NOMO-1 treated with DMSO at 0.1 percent for 48 hours (cell line): ENCODE measurements around the gene TMEM121.
"Not testable (repeated sequence)": the region's sequence is repeated elsewhere in the genome, so short reads cannot be mapped to it uniquely, and the experiment has no call there.

ENCODE experiments used
- DNase-seq: peaks from one replicate; lab custom pipeline; 2025; ENCODE audit not compliant: unreplicated experiment; lab: John Stamatoyannopoulos, UW

Gene TMEM121

GRCh38 chr14:105541218-105541875, 15.0 kb downstream of the TMEM121 start:
- DNase-seq: no peak

GRCh38 chr14:105545676-105546075, 19.3 kb downstream of the TMEM121 start:
- not testable (repeated sequence) for DNase-seq

GRCh38 chr14:105546410-105546809, 20.0 kb downstream of the TMEM121 start:
- DNase-seq: not testable (repeated sequence)

- not testable (repeated sequence) for DNase-seq
Observed at GRCh38 chr14:105547072-105547471, 20.7 kb downstream of the TMEM121 start.

- DNase-seq: no peak
Observed at GRCh38 chr14:105547741-105548169, 21.4 kb downstream of the TMEM121 start.

- DNase-seq: no peak
Observed at GRCh38 chr14:105549481-105549880, 23.1 kb downstream of the TMEM121 start.

GRCh38 chr14:105554022-105554421, 27.6 kb downstream of the TMEM121 start:
- DNase-seq: no peak

- DNase-seq: no peak
Observed at GRCh38 chr14:105554523-105554922, 28.1 kb downstream of the TMEM121 start.

GRCh38 chr14:105557671-105558070, 31.3 kb downstream of the TMEM121 start:
- not testable (repeated sequence) for DNase-seq

- DNase-seq: not testable (repeated sequence)
Observed at GRCh38 chr14:105558449-105559154, 32.2 kb downstream of the TMEM121 start.

- not testable (repeated sequence) for DNase-seq
Observed at GRCh38 chr14:105559384-105560047, 33.1 kb downstream of the TMEM121 start.

GRCh38 chr14:105560048-105560669, 33.8 kb downstream of the TMEM121 start:
- not testable (repeated sequence) for DNase-seq

- not testable (repeated sequence) for DNase-seq
Observed at GRCh38 chr14:105561345-105561744, 35.0 kb downstream of the TMEM121 start.

GRCh38 chr14:105562713-105563346, 36.4 kb downstream of the TMEM121 start:
- no peak for DNase-seq

- DNase-seq: no peak
Observed at GRCh38 chr14:105563347-105563737, 37.0 kb downstream of the TMEM121 start.

GRCh38 chr14:105564536-105564935, 38.2 kb downstream of the TMEM121 start:
- DNase-seq: not testable (repeated sequence)

GRCh38 chr14:105565185-105565919, 39.0 kb downstream of the TMEM121 start:
- DNase-seq: not testable (repeated sequence)

GRCh38 chr14:105566248-105567163, 40.1 kb downstream of the TMEM121 start:
- DNase-seq: not testable (repeated sequence)
